Muscle layer of duodenum (tissue), 2 donors: ENCODE results near the gene CTAG1B.
"Not testable (repeated sequence)": the region's sequence is repeated elsewhere in the genome, so short reads cannot be mapped to it uniquely, and the experiment has no call there.

Source experiments
- H3K27ac ChIP-seq: one replicate; pipeline ENCODE4 v1.7.0; 2013; ENCODE audit warnings: mild to moderate bottlenecking, low read length
- H3K27me3 ChIP-seq: one replicate; pipeline ENCODE4 v1.7.0; 2013; ENCODE audit warnings: low read depth, mild to moderate bottlenecking, control low read depth, low read length
- H3K36me3 ChIP-seq, 2 donors: one replicate each; pipeline ENCODE4 v1.7.0; 2013; ENCODE audit warnings: low read length in 2 of 2, control low read depth in 1 of 2, mild to moderate bottlenecking in 1 of 2; ENCODE audit not compliant: insufficient read depth in 2 of 2, control insufficient read depth in 1 of 2
- H3K4me1 ChIP-seq, 2 donors: one replicate each; pipeline ENCODE4 v1.7.0; 2013; ENCODE audit warnings: low read length in 2 of 2, mild to moderate bottlenecking in 2 of 2, control low read depth in 1 of 2, moderate library complexity in 1 of 2; ENCODE audit not compliant: insufficient read depth in 2 of 2, control insufficient read depth in 1 of 2
- H3K4me3 ChIP-seq, 2 donors: one replicate each; pipeline ENCODE4 v1.7.0; 2013; ENCODE audit warnings: low read length in 2 of 2, low read depth in 1 of 2, mild to moderate bottlenecking in 1 of 2
- H3K9me3 ChIP-seq, 2 donors: one replicate each; pipeline ENCODE4 v1.7.0; 2013; ENCODE audit warnings: low read length in 2 of 2, control low read depth in 1 of 2, mild to moderate bottlenecking in 1 of 2; ENCODE audit not compliant: control insufficient read depth in 1 of 2
- donor health status: healthy.

CTAG1B gene

GRCh38 chrX:154620767-154621414, 1.8 kb upstream of the CTAG1B start:
- H3K4me1 ChIP-seq, H3K27me3 ChIP-seq, H3K27ac ChIP-seq, H3K4me3 ChIP-seq, H3K36me3 ChIP-seq, H3K9me3 ChIP-seq: not testable (repeated sequence)

- not testable (repeated sequence) for H3K27ac ChIP-seq, H3K27me3 ChIP-seq, H3K9me3 ChIP-seq, H3K36me3 ChIP-seq, H3K4me1 ChIP-seq, H3K4me3 ChIP-seq
These were observed 5.5 kb downstream of the CTAG1B start for GRCh38 chrX:154613586-154613985.

- not testable (repeated sequence) for H3K27ac ChIP-seq, H3K9me3 ChIP-seq, H3K27me3 ChIP-seq, H3K4me3 ChIP-seq, H3K4me1 ChIP-seq, H3K36me3 ChIP-seq
These were observed 7.9 kb downstream of the CTAG1B start for GRCh38 chrX:154611146-154611545.

GRCh38 chrX:154608823-154609222, 10.3 kb downstream of the CTAG1B start:
- H3K27me3 ChIP-seq, H3K4me1 ChIP-seq, H3K9me3 ChIP-seq, H3K36me3 ChIP-seq, H3K4me3 ChIP-seq, H3K27ac ChIP-seq: not testable (repeated sequence)

GRCh38 chrX:154607976-154608375, 11.1 kb downstream of the CTAG1B start:
- H3K4me3 ChIP-seq, H3K27me3 ChIP-seq, H3K9me3 ChIP-seq, H3K27ac ChIP-seq, H3K4me1 ChIP-seq, H3K36me3 ChIP-seq: not testable (repeated sequence)

- H3K4me3 ChIP-seq, result no peak overlapping the region
- no peaks in the 10 kb centered on the region for H3K27me3 ChIP-seq
- no peaks in the 10 kb centered on the region for H3K36me3 ChIP-seq
- H3K4me1 ChIP-seq, result no peaks in the 10 kb centered on the region
- no peak overlapping the region for H3K27ac ChIP-seq
- H3K9me3 ChIP-seq, result no peaks in the 10 kb centered on the region
These were observed 11.7 kb downstream of the CTAG1B start for GRCh38 chrX:154607370-154607769.

GRCh38 chrX:154605566-154605965, 13.5 kb downstream of the CTAG1B start:
- no peak overlapping the region for H3K4me3 ChIP-seq
- H3K27ac ChIP-seq, result no peak overlapping the region
- no peaks in the 10 kb centered on the region for H3K4me1 ChIP-seq
- H3K9me3 ChIP-seq, result no peaks in the 10 kb centered on the region
- no peaks in the 10 kb centered on the region for H3K27me3 ChIP-seq
- no peaks in the 10 kb centered on the region for H3K36me3 ChIP-seq

- H3K4me1 ChIP-seq, result no peaks in the 10 kb centered on the region
- no peaks in the 10 kb centered on the region for H3K27me3 ChIP-seq
- no peaks in the 10 kb centered on the region for H3K9me3 ChIP-seq
- no peak overlapping the region for H3K4me3 ChIP-seq
- no peaks in the 10 kb centered on the region for H3K36me3 ChIP-seq
- no peak overlapping the region for H3K27ac ChIP-seq
These were observed 15.3 kb downstream of the CTAG1B start for GRCh38 chrX:154603438-154604430.

GRCh38 chrX:154602766-154603437, 16.2 kb downstream of the CTAG1B start:
- Histone ChIP-seq H3K27ac (no peak overlapping the region), H3K4me1 (no peaks in the 10 kb centered on the region), H3K36me3 (no peaks in the 10 kb centered on the region), H3K9me3 (no peaks in the 10 kb centered on the region), H3K27me3 (no peaks in the 10 kb centered on the region), H3K4me3 (no peak overlapping the region)

- H3K27me3 ChIP-seq, result no peaks in the 10 kb centered on the region
- no peak overlapping the region for H3K27ac ChIP-seq
- no peaks in the 10 kb centered on the region for H3K9me3 ChIP-seq
- H3K36me3 ChIP-seq, result no peaks in the 10 kb centered on the region
- no peaks in the 10 kb centered on the region for H3K4me1 ChIP-seq
- H3K4me3 ChIP-seq, result no peak overlapping the region
These were observed 16.9 kb downstream of the CTAG1B start for GRCh38 chrX:154602226-154602625.

GRCh38 chrX:154600759-154601374, 18.2 kb downstream of the CTAG1B start:
- Histone ChIP-seq H3K4me1 (no peaks in the 10 kb centered on the region), H3K27me3 (no peaks in the 10 kb centered on the region), H3K9me3 (no peaks in the 10 kb centered on the region), H3K27ac (no peak overlapping the region), H3K4me3 (no peak overlapping the region), H3K36me3 (no peaks in the 10 kb centered on the region)
